Stimulated activated CD4-positive, alpha-beta T cell treated with anti-CD3 and anti-CD28 coated beads, Interleukin-2, amount 100 ng/mL, for 24 hours (primary cell): ENCODE results near the gene UBA7.
"Not testable (repeated sequence)": the region's sequence is repeated elsewhere in the genome, so short reads cannot be mapped to it uniquely, and the experiment has no call there.

ENCODE experiments used
- DNase-seq, 2 donors: peaks; one replicate each; pipeline ENCODE4 v3.0.0-alpha.2; 2020

The UBA7 gene, protein sequence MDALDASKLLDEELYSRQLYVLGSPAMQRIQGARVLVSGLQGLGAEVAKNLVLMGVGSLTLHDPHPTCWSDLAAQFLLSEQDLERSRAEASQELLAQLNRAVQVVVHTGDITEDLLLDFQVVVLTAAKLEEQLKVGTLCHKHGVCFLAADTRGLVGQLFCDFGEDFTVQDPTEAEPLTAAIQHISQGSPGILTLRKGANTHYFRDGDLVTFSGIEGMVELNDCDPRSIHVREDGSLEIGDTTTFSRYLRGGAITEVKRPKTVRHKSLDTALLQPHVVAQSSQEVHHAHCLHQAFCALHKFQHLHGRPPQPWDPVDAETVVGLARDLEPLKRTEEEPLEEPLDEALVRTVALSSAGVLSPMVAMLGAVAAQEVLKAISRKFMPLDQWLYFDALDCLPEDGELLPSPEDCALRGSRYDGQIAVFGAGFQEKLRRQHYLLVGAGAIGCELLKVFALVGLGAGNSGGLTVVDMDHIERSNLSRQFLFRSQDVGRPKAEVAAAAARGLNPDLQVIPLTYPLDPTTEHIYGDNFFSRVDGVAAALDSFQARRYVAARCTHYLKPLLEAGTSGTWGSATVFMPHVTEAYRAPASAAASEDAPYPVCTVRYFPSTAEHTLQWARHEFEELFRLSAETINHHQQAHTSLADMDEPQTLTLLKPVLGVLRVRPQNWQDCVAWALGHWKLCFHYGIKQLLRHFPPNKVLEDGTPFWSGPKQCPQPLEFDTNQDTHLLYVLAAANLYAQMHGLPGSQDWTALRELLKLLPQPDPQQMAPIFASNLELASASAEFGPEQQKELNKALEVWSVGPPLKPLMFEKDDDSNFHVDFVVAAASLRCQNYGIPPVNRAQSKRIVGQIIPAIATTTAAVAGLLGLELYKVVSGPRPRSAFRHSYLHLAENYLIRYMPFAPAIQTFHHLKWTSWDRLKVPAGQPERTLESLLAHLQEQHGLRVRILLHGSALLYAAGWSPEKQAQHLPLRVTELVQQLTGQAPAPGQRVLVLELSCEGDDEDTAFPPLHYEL

DNA sequence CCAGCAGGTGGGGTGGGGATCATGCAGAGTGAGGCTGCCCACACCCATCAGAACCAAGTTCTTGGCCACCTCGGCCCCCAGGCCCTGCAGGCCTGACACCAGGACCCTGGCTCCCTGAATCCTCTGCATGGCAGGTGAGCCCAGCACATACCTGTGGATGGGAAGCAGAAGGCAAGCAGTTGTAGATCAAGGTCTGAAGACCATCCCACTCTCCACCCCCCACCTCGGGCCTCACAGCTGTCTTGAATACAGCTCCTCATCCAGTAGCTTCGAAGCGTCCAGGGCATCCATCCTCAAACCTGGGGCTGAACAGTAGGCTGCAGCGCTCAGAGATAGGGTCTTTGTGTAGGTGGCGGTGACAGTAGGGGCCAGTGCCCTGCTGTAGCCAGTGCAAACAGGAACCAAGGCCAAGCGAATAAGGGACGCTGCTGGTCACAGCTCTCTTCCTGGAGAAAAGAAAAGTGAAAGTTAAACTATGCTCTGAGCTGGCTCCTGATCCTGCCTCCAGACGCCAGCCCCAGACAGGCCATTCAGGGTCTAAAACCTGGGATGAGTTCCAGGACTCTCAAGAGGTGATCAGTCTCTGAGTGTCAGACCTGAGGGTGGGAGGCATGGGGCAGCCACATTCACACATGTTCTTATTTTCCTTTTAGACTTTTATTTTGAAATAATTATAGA lies at the start of gene UBA7:
Gene UBA7, minus strand, starts transcription at position 457 of the 678 bp plus-strand sequence. Its CDS starts 166 bp downstream, at position 291.
- DNase-seq: peak; percentile 44 to 49

DNA sequence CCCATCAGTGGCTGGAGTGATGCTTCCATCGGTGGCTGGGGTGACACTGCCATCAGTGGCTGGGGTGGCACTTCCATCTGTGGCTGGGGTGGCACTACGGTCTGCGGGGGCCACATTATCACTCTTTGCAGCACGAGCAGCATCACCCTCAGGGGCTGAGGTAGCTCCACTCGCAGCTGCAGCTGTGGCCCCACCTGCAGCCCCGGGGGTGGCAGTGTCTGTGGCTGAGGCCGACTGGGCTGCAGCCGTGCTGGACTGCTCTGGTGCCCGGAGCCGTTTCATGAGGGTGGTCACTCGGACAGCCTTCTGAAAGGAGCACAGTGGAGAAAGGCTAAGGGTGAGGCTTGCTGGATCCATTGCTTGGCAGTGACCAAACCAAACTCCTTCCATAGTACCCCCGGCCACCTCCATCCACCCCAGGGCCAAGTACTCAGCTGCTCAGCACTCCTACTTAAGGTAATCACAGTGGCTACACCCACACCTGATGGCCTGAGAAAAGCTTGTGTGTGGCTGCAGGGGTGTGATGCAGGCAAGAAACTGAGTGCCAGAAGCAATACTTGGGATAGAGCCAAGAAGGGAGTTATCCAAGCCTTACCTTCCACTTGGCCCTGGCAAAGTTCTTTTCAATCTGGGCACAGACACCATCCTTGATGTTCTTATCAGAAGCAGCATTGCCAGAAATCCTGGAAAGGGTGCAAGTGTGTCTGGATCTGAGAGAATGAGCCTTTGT lies 46.0 kb upstream of the UBA7 start:
- DNase-seq: no peak

DNA sequence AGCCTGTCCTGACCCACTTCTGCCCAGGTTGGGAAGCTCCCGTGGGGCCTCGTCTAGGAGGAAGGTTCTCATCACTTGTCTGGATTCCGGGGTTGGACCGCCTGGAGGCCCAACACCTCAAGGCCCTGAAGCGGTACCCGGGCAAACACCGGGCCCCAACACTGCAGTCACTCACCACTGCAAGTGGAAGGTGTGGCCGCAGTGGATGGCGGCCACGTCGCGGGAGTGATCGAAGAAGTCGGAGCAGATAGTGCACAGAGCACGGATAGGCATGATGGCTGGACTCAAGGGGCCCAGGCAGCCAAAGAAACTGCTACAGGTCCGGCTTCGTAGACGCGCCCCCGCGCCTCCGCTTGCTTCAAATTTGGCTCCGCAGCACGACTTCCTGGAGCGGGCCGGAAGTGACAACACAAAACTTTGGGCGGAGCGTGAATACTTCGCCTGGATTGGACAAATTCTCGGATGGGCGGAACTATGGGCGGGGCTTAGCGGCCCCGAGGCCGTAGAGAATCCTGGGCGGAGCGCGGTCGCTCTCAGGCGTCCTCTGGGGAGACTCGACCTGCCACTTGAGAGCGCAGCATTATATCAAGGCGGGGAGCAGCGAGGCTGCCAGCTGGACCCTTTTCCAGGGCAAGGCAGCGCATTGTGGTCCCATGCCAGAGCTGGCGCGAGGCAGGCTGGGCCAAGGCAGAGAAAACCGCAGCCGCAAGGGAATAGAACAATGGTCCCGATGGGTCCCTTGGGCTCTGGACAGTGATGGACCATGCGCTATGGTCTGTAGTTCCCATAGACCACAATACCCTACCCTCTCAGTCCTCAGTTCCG lies 42.6 kb upstream of the UBA7 start, which contains the start of gene TRAIP:
Gene TRAIP, minus strand, starts transcription at position 384 of the 825 bp plus-strand sequence. Its CDS starts 111 bp downstream, at position 273.
- peak; percentile 94 to 96 for DNase-seq

DNA sequence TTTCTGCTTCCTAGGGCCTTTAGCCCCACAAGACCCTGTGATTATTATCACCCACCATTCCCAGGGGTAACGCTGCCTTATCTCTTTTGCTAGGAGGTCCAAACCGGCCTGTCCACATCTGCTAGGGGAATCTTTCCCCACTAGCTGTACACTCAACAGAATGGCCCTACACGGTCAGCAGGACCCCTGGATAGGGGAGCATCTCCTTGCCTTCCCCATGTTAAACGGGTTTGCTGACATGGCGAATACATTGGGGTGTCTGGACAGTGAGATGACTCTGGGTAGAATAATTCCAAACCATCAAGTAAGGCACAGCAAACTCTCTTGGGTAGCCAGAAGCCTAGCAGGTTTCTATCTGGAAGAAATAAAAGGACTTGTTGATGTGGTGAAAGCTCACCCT lies 41.9 kb upstream of the UBA7 start:
- no peak for DNase-seq

DNA sequence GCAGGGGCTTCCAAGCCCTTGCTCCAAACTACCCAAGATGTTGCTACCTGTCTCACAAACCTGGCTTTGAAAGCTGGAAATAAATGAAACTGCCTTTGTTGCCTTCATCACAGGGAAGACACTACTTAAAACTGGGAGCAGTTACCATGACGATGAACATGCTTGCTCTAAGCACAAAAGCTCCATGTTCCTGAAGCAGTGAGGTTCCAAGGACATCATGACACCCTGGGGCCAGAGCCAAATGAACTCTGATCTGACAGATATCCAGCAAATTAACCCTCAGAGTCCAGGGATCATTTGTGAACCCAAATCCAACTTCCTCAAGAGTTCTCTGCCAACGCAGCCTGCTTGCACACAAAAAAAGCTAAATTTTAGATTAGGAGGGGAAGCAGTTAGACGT lies 31.9 kb upstream of the UBA7 start:
- no peak for DNase-seq

DNA sequence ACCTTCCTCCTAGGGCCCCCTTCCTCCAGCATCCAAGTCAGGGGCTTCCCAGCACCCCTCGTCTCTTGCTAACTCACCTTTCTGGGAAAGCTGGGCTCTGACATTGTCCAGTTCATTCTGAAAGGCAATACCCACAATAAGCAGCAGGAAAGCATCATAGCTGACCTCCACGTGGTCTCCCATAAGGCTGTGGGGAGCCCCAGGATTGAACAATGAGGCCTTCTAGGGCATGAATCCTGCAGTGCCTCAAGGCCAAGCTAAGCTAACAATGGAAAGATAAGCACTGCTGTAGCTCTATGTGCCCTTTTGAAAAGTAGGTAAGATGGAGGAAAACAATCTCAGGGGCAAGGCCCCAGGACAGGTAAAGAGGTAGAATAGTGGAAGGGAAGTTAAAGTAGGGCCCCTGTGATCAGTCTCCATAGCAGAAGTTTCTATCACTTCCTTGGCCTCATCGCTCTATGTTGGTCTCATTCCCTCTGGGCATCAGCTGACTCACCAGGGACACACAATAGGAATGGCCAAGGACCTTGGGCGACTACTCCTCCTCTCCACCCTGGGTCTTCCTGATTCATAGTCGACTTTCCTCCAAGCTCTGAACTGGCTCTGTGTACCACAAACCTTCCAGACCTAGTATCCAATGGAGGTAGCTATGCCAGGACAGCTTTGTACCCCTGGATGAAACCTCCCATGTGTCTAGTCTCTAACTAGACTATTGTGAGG lies 30.9 kb upstream of the UBA7 start:
- no peak for DNase-seq

DNA sequence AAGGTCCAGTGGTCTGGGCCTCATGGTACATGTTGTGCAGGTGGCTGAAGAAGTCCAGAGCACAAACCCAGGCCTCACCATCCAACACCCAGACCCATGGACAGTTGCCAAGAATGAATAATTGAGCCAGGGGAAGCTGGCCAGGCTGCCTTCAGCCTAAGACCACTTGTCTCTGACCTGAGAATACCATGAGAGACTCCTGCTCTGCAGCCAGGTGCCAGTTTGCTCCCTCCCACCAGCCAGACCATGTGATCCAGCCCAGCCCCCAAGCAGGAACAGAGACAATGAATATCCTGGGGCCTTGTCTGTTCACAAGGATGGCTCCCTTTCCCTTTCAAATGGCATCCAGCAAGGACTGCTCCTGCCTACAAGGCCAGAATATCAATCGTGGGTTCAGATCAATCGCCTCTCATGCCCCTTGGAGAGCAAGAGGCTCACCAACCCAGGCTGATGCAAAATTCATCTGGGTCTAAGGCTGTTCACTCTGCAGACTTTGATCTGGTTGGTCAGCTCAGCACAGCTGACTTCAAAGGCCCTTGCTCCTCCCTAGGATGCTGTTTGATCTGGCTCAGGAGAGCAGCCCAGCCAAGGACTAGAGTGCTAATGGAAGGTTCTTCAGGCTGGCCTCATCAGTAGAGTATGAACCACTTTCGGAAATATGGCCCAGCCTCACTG lies 29.2 kb upstream of the UBA7 start:
- DNase-seq: no peak

DNA sequence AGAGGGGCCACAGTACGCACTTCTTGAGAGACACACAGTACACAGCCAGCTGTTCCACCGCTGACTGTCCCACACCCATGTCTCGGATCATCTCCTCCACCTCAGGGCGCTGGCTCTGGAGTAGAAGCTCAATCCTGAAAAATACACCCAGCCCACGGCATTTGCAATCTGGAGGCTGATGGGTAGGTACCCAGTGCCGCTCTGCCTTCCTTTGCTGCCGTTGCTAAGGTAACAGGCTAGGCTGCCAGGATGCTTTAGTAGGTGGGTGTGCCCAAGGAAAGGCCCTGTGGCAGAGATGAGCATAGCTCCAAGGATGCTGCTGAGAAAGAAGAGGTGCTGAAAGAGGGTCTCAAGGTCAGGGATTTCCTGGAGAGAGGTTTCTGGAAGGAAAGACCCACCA lies 28.1 kb upstream of the UBA7 start:
- DNase-seq: no peak

DNA sequence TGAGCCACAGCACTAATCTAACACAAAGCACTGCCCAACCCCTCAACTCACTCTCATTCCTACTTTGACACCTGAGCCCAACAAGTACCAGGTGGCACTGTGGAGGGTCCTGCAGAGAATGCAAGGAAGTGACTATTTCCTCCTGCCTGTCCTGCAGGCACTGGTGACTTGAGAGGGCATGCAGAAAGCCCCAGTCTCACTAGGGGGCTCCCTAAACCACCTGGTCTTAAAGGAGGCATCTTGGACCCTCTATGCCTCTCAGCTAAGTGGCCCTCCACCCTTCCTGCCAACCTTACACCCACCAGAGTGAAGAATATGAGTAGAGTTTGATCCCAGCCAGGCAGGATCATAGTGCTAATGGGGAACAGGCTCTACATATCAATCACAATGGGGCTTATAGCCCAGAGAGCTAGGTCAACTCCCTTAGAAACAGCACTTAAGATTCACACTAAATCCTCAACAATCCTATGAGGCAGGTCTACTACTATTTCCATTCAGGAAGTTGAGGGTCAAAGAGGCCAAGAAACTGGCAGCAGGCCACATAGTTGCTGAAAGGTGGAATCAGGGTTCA lies 27.5 kb upstream of the UBA7 start:
- no peak for DNase-seq

DNA sequence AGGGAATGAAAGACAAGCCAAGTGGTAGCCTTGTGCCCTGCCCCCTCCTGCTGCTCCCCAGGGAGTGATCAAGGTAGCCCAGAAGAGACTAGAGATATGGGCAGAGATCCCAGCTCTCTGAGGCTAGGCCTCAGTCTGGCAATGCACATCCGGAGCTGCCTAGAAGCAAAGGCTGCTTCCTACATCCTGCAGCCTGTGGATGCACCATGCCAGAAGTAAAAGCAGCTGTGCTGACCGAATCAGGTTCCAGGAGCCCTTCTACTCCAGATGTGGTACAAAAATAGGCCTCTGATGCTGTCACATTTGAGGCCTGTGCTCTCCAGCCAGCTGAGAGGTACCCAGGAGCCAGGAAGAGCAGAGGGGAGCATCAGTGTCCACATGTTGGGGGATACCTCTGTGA lies 26.6 kb upstream of the UBA7 start:
- no peak for DNase-seq

DNA sequence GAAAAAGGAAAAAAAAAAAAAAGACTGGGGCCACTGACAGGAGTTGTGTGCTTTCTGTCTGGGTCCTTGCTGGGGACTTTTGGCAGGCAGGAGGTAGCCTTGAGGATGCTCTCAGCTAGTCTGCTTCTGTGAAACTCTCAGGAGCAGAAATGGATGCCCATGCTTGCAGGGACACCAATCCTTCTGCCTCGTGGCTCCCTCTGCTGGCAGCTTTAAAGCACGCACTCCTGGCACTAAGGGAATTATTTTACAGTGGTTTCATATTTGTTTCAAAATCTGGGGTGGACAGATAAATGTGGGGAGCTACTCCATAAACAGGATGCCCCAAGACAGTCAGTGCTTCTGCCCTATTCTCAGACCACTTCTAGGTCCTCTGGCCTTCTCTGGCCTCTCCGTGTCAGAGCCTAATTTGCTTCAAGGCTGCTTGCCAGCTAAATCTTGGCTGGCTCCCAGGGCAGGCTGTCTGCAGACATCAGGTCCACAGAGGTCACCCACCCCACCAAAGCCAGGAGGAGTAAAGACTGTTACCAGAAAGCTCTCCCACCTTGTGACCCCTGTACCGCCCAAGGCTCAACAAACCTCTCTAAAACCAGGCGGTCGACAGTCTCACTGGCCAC lies 25.5 kb upstream of the UBA7 start:
- DNase-seq: peak; percentile 82 to 83

DNA sequence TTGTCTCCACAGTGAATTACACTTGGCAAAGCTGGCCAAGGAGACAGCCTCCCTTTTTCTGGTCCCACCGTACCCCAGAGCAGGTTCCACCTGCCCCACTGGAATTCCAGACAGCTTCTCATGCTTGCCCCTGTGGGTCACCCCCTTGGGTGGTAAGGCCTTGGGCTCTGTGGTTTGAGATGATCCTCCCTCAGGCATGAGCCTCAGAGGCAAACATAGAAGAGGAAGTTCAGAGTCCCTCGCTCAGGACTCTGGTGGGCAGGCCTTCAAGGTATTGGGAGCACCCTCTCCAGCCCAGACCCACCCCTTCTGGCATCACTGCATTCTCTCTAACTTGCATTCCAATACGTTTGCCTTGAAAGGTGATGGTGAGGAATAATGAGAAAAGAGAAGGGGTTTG lies 17.6 kb upstream of the UBA7 start:
- DNase-seq: no peak

DNA sequence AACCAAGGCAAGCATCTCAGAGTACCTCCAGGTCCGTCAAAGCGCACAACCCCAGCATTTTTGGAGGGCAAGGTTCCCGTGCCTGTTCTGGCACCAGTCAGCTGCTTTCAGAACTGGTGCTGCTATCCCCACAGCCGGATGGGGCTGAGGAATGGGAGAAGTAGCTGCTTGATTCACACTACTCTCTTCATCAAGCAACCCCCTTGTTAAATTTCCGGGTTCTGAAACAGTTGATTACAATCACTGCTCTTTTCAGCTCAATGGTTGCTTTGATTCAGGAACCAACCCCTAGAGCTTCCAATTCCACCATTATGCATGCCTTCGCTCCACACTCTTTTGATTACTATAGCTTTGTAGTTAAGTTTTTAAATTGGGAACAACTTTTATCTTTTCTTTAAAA lies 12.3 kb upstream of the UBA7 start:
- no peak for DNase-seq

DNA sequence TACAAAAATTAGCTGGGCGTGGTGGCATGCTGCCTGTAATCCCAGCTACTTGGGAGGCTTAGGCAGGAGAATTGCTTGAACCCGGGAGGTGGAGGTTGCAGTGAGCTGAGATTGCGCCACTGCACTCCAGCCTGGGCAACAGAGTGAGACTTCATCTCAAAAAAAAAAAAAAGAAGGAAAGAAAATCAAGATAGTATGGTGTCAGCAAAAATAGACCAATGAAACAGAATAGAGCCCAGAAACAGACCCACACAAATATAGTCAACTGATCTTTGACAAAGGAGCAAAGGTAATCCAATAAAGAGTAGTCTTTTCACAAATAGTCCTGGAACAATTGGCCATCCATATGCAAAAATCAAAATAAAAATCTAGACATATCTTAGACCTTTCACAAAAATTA lies 9.4 kb upstream of the UBA7 start:
- DNase-seq: not testable (repeated sequence)

DNA sequence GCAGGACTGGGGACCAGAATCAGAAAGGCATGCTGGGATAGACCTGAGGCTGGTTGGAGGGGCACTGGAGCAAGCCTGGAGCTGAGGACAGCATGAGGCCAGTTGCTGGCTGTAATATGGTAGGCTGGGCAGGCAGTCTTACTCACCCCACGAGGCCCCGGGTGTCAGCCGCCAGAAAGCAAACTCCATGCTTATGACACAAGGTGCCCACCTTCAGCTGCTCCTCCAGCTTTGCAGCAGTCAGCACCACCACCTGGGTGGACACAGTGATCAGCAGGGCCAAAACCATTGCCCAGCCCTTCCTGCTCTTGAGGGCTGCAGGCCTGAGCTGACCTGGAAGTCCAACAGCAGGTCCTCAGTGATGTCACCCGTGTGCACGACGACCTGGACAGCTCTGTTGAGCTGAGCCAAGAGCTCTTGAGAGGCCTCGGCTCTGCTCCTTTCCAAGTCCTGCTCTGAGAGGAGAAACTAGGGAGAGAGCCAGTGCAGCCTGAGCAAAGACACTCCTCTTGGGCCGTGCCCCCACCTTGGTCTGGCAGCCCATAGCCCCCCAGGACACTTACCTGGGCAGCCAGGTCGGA lies 747 bp downstream of the UBA7 start:
- no peak for DNase-seq

DNA sequence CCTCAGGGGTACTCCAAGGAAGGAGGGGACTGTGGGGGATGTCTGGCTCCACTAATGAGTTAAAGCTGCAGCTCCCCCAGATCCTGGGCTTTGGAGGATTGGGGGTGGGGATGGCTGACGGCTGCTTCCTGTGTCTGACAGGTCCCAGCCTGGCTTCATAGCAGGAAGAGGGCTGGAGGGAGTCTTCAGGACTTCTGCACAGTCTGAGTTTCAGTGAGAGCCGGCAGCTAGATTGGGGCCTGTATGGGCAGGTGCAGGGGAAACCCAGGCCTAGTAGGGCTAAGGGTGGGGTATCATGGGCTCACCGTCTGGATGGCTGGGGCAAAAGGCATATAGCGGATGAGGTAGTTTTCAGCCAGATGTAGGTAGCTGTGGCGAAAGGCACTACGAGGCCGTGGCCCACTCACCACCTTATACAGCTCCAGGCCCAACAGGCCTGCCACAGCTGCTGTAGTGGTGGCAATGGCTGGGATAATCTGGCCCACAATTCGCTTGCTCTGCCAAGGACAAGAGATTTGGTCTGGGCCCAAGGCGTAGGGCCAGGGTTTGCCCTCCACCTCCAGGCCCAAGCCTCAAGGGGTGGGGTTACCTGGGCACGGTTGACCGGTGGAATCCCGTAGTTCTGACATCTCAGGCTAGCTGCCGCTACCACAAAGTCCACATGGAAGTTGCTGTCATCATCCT lies 6.2 kb downstream of the UBA7 start:
- no peak for DNase-seq

DNA sequence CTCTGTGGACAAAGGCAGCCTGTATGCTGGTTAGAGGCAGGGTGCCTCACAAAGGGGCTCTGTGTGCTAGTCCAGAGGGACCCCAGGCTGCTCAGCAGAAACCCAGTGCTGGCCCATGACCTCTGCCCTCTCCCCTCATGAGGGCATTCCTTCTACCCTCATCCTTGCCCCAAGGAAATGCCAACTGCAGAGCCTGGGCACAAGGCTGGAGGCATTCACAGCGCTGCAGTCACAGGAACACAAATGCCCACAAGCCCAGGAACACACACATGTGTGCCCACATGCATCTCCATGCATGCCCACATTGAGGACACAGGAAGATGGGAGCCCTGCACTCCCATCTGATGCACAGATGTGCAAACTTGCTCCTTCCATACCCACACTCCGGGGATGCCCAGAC lies 6.9 kb downstream of the UBA7 start:
- no peak for DNase-seq
